Fibroblast of pulmonary artery (primary cell): ENCODE data around the gene MRPL2.

ENCODE experiments used
- DNase-seq: peaks from one replicate; pipeline ENCODE4 v3.0.0-alpha.2; 2010; ENCODE audit warnings: low read depth
- H3K4me3 ChIP-seq: replicated peaks from 2 replicates; pipeline ENCODE4 v1.5.1; 2011; ENCODE audit warnings: low read depth, mild to moderate bottlenecking, control low read depth, low read length, moderate library complexity
- TF ChIP-seq, protein P1 (sequence below): IDR thresholded peaks from 2 replicates; pipeline ENCODE4 v1.5.1; 2011; ENCODE audit warnings: mild to moderate bottlenecking, control low read depth, low read length, inconsistent platforms; ENCODE audit errors: missing control alignments

The MRPL2 gene

DNA sequence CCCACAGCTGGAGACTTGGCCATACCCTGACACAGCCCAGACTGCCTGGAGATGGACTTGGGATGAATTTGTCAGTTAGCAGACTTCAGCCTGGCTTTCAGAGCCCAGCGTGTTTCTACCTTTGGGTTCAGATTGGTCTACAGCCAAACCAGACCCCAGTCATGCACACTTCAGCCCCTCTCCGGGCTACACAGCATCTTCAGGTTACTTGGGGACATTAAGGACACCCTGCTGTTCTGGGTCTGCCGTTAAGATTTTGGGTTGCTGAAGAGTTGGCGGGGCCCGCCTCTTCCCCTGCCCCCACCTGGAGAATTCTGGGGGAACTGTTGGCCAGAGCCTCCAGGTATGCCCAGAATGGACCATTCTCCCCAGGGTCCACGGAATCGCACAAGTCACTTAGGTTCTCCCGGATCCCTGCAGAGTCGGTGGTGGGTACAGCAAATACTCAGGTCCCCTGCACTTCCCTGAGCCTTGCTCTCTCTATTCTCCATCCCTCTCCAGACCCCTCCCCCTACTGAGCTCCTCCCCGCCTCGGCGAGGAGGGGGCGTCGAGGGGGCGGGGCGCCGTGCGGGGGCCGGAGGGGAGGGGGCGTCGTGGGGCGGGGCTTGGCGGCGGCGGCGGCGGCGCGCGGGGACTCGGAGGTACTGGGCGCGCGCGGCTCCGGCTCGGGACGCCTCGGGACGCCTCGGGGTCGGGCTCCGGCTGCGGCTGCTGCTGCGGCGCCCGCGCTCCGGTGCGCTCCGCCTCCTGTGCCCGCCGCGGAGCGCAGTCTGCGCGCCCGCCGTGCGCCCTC, 16.6 kb upstream of the MRPL2 start, which contains the start of gene PTK7:
PTK7 (plus strand) TSS at position 645 of the 794 bp plus-strand sequence. CDS start 175 bp downstream, outside the sequence.
- TF ChIP-seq, protein P1, sequence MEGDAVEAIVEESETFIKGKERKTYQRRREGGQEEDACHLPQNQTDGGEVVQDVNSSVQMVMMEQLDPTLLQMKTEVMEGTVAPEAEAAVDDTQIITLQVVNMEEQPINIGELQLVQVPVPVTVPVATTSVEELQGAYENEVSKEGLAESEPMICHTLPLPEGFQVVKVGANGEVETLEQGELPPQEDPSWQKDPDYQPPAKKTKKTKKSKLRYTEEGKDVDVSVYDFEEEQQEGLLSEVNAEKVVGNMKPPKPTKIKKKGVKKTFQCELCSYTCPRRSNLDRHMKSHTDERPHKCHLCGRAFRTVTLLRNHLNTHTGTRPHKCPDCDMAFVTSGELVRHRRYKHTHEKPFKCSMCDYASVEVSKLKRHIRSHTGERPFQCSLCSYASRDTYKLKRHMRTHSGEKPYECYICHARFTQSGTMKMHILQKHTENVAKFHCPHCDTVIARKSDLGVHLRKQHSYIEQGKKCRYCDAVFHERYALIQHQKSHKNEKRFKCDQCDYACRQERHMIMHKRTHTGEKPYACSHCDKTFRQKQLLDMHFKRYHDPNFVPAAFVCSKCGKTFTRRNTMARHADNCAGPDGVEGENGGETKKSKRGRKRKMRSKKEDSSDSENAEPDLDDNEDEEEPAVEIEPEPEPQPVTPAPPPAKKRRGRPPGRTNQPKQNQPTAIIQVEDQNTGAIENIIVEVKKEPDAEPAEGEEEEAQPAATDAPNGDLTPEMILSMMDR, result no peak
- peak within 1 kb of the TSS; percentile 81 for H3K4me3 ChIP-seq
- peak; percentile 59 for DNase-seq

DNA sequence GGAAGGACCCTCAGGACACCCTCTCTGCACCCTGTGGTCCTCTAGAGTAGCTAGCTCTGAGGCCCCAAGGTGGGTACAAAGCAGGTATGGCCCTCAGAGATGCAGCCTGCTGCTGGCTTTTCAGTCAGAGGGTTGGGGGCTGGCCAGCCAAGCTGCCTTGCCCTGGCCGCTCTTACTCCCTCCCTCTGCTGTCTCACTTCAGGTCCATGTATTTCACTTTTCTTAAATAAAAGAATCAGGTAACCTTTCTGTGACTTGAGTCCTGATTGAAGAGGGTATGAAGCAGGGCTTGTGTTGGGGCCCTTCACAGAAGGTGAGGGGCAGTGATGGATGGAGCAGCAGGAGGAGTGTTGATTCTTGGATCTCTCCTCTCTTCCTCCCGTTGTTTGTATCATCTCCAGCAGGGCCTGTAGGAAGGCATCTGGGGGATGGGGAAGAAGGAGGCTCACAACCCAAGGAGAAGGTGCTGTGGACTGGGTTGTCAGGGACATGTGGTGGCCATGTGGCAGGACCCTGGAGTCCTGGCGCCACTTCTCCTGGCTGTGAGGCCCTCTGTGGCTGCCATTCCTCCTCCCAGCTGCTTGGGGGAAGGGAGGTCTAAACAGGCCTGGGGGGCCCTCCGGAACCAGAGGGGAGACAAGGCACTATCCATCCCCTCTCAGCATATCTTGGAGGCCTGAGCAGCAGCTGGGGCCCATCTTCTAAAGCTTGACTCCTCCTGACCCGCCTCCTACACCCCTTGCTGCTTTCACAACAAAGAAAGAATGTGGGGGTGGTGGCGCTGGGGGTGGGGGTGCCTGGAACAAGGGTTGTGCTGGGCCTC, 15.8 kb upstream of the MRPL2 start:
- peak; percentile 88 for DNase-seq
- peak overlapping the region; percentile 56 for H3K4me3 ChIP-seq
- TF ChIP-seq, protein P1, result no peak

- peak; percentile 86 for DNase-seq
- TF ChIP-seq, protein P1, result peak; percentile 64
- no peak overlapping the region for H3K4me3 ChIP-seq
Measured at GRCh38 chr6:43070028-43070632, 10.9 kb upstream of the MRPL2 start.

DNA sequence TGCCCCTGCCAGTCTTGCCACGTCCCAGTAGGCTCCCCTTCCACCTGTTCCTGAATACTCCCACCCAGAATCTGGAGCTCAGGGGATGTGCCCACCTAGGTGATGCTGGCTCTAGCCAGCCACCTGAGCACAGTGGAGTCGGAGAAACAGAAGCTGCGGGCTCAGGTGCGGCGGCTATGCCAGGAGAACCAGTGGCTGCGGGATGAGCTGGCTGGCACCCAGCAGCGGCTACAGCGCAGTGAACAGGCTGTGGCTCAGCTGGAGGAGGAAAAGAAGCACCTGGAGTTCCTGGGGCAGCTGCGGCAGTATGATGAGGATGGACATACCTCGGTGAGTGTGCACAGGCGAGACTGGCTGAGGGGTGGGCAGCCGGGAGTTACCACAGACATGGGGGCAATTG, 3.6 kb upstream of the MRPL2 start:
- TF ChIP-seq, protein P1, result no peak
- no peak for DNase-seq
- no peak overlapping the region for H3K4me3 ChIP-seq

- TF ChIP-seq, protein P1, result no peak
- no peak for DNase-seq
- no peak overlapping the region for H3K4me3 ChIP-seq
Measured at GRCh38 chr6:43061861-43062260, 2.6 kb upstream of the MRPL2 start.

DNA sequence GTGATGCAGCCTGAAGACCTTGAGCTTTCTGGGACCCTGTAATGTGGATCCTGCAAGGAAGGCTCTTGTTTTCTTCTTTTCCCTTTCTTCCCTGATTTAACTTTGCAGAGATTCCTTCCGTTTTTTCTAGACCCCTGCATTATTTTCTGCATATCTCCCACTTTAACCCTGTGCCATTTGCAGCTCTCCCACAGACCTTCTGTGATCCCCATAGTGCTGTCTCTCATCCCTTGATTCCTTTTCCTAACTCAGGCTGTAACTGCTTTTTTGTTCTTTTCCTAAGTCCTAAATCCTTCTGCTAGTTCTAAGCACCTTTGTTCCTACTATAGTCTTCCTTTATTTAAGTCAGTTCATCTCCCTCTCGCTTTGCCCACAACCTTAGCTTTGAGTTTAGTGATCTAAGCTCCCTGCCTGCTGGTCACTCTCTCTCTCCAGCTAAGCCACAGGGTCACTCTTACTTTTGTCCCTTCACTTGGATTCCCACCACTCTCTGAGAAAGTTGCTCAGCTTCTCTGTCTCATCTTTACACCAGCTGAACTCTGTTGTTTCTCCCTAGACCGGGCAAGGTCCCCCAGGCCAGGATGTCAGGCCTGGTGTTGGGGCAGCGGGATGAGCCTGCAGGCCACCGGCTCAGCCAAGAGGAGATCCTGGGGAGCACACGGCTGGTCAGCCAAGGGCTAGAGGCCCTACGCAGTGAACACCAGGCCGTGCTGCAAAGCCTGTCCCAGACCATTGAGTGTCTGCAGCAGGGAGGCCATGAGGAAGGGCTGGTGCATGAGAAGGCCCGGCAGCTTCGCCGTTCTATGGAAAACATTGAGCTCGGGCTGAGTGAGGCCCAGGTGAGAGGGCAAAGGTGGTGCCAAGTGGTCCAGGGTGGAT, 1.8 kb upstream of the MRPL2 start:
- H3K4me3 ChIP-seq, result peak overlapping the region; percentile 99
- no peak for DNase-seq
- TF ChIP-seq, protein P1, result no peak
